ENCODE results near the gene APOL6. TPM values are rescaled to one million over a fixed set of nuclear protein-coding genes. Genes with fewer than 3 reads are reported as not detected.

APOL6 gene
- total and polyA plus RNA-seq, 10 of the 15 experiments (the other 5 are each of a cell fraction or from before 2014, with no cell fraction given) = 4.3 to 22.9 (median 9.3) TPM

DNA sequence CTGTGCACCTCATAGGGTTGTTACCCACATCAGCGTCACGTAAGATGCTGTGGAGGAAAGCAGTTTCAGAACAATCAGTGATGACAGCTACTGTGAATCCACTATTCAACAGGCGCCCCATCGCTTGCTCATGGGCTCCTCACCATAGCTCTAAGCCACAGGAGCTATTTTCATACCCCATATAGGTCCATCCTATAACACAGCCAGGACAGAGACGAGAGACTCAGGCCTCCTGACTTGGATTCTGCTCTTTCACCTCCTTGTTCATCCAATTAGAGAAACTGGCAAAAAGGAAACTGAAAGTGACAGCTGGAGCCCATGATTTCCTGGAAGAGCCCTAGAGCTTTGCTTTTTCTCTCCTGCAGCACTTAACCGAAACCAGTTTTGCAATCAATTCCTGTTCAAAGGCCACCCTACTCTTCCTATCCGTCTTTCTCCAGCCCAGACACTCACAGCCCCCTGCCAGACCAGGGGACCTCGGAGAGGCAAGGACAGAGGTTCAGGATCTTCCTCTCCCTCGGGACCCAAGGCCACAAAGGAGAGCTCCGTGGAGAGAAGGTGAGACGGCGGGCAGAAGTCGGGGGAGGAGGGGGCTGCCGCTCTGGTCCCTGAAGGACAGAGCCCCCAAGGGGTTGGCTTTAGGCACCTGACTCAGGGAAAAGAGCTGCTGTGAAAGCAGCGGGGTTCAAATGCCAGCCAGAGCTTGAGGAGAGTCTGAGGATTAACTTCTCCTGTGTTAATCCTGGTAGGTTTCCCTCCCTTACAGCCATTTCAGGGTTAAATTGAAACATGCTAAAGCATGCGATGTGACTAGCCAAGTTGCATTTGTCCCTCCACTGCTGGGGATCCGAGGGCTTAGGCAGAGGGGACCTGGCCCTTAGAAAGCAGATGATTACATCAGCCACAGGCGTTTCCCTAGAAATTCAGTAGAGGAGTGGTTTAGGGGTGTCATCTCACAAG, at the start of gene APOL6 (continued):
- TF ChIP-seq, protein P1, sequence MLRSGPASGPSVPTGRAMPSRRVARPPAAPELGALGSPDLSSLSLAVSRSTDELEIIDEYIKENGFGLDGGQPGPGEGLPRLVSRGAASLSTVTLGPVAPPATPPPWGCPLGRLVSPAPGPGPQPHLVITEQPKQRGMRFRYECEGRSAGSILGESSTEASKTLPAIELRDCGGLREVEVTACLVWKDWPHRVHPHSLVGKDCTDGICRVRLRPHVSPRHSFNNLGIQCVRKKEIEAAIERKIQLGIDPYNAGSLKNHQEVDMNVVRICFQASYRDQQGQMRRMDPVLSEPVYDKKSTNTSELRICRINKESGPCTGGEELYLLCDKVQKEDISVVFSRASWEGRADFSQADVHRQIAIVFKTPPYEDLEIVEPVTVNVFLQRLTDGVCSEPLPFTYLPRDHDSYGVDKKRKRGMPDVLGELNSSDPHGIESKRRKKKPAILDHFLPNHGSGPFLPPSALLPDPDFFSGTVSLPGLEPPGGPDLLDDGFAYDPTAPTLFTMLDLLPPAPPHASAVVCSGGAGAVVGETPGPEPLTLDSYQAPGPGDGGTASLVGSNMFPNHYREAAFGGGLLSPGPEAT (IDR thresholded peaks at IDR 0.05; ENCODE audit: low read depth) = peak; percentile 43; the same call in 1 of the 2 replicates
- TF ChIP-seq, protein P2, sequence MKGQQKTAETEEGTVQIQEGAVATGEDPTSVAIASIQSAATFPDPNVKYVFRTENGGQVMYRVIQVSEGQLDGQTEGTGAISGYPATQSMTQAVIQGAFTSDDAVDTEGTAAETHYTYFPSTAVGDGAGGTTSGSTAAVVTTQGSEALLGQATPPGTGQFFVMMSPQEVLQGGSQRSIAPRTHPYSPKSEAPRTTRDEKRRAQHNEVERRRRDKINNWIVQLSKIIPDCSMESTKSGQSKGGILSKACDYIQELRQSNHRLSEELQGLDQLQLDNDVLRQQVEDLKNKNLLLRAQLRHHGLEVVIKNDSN (IDR thresholded peaks at IDR 0.05; ENCODE audit: borderline replicate concordance, extremely low read length, insufficient read depth, low read depth, low read length) = no peak
- peak; percentile 4; the same call in 1 of the 2 replicates for TF ChIP-seq SMC3 (IDR thresholded peaks at IDR 0.05; ENCODE audit: borderline replicate concordance, low read length)
- 0 out of 2 replicates have a peak, but pooled peaks have one; percentile 38 for TF ChIP-seq LARP7 (IDR thresholded peaks at IDR 0.05)
- TF ChIP-seq EGR1 (IDR thresholded peaks at IDR 0.05; ENCODE audit: borderline replicate concordance in 1 of 2, low read depth in 2 of 2, low read length in 2 of 2) = 0 out of 3 replicates have a peak, but pooled peaks of 1 of the 2 experiments have one; percentile 17
- 0 out of 2 replicates have a peak, but pooled peaks have one; percentile 9 for TF ChIP-seq JUNB (IDR thresholded peaks at IDR 0.05)
- TF ChIP-seq NFYB (IDR thresholded peaks at IDR 0.05; ENCODE audit: insufficient read depth, low read depth, low read length) = no peak
- no peak for TF ChIP-seq RB1 (IDR thresholded peaks at IDR 0.05; ENCODE audit: borderline replicate concordance)
- TF ChIP-seq NRF1 (conservative IDR thresholded peaks at IDR 0.05; ENCODE audit: low read depth, low read length) = no peak
- 0 out of 2 replicates have a peak, but pooled peaks have one; percentile 22 for TF ChIP-seq YY1 (IDR thresholded peaks at IDR 0.05; ENCODE audit: low read depth, low read length)
- 0 out of 2 replicates have a peak, but pooled peaks have one; percentile 35 for TF ChIP-seq STAT1 (conservative IDR thresholded peaks at IDR 0.05)
- peak; percentile 55 to 73; a peak in 3 of 4 replicates for TF ChIP-seq IKZF2 (IDR thresholded peaks at IDR 0.05)
- no peak for TF ChIP-seq NFYA (IDR thresholded peaks at IDR 0.05; ENCODE audit: borderline replicate concordance, low read depth, low read length)
